GM19324 (cell line): ENCODE data around the gene TMEM117.

Experiments used
- ATAC-seq: cut with Tn5 transposase; IDR thresholded peaks from one replicate; pipeline ENCODE4 v1.9.1; 2021; ENCODE audit warnings: mild to moderate bottlenecking, moderate library complexity; ENCODE audit not compliant: unreplicated experiment, low FRiP score

The TMEM117 gene

GRCh38 chr12:43882578-43883178, 46.8 kb downstream of the TMEM117 start:
- no peak for ATAC-seq

- no peak for ATAC-seq
Observed at GRCh38 chr12:43883311-43883710, 47.4 kb downstream of the TMEM117 start.

DNA sequence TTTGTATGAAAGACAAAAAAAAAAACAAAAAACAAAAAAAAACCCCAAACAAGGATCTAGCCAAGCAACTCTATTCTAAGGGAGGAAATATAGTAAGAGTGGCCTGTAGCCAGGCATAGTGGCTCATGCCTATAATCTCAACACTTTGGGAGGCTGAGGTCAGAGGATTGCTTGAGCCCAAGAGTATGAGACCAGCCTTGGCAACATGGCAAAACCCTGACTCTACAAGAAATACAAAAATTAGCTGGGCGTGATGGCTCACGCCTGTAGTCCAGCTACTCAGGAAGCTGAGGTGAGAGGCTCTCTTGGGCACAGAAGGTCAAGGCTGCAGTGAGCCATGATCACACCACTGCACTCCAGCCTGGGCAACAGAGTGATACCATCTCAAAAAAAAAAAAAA, 47.9 kb downstream of the TMEM117 start:
- no peak for ATAC-seq

- no peak for ATAC-seq
Observed at GRCh38 chr12:43884683-43885410, 49.0 kb downstream of the TMEM117 start.

DNA sequence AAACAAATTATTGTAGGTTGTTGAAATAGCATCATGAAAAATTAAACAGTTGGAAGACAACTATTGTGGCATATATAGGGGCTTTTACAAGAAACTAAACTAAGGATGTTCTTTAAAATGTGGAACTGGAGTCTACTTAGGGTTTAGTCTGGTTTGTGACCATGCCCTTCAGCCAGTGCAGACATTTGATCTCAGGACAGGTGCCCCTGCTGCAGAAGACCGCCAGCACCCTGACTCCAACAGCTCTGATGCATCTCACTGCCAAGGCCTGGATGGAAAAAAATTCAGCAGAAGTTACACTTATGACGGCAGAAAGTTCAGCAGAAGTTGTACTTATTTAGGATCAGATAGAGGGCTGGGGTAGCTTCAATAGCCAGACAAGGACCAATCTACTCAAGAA, 51.5 kb downstream of the TMEM117 start:
- ATAC-seq: no peak

DNA sequence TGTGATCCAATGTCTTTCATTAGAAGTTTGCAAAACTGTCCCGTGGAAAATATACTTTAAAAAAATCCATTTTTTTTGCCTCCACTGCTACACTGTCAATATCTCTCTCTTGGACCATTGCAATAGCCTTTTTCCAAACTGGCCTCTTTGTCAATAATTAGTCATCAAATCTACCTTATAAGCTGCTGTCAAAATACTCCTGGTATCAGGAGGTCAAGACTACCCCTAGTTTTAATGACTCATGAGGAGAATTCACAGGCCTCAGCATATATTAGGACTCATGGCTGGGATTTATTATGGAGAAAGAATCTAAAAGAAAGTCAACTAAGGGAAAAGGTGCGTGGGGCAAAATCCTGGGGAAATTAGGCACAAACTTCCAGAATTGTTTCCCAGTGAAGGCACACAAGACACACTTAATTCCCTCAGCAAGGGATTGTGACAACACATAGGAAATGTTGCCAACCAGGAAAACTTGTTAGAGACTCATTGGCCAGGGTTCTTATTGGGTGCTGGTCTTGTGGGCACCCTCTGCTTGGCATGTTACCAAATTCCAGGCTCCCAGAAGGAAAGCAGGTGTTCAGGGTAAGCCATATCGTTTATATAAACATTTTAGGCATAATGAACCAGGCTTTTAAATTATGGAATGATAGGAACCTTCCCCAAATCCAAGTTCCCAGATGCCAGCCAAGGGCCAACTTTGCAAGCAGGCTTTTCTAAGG, 56.1 kb downstream of the TMEM117 start:
- ATAC-seq: no peak

- ATAC-seq: no peak
Observed at GRCh38 chr12:43893670-43894069, 57.8 kb downstream of the TMEM117 start.

DNA sequence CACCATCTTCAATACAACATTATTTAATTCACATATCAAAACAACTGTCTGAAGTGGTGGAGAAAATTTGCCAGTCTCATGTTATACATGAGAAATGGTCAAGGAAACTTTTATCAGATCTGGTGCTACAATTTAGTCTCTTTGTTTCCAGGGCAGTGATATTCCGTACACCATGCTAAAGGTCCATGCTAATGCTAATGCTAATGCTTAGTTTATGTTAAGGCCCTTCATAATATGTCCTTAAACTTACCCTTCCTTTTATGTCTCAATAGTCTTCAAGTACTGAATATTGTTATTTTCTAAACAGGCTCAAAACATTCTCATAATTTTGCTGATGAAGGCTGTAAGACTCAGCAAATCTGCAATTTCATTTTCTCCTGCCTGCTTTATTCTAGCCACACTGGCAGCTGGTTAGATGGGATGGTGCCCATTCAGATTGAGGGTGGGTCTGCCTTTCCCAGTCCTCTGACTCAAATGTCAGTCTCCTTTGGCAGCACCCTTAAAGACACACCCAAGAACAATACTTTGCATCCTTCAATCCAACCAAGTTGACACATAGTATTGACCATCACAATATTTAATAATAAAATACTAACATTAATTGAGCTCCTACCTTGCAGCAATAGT, 59.8 kb downstream of the TMEM117 start:
- no peak for ATAC-seq

DNA sequence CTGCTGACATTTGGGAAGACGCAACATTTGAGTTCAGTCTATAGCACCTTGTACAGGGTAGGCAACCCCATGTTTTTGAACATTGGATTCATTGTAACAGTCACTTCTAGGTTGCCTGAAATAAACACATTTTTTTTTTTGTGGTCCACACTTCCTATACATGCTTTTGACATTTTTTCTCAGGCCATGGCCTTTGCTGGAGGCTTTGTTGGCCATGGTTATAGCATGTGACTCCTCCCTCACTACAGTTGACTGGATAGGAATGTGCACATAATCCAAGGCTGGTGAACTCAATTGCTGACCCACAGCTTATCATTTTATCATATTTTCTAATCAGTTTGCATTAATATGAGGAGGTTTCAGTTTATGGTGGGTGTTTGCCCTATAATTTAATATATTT, 60.6 kb downstream of the TMEM117 start:
- no peak for ATAC-seq

DNA sequence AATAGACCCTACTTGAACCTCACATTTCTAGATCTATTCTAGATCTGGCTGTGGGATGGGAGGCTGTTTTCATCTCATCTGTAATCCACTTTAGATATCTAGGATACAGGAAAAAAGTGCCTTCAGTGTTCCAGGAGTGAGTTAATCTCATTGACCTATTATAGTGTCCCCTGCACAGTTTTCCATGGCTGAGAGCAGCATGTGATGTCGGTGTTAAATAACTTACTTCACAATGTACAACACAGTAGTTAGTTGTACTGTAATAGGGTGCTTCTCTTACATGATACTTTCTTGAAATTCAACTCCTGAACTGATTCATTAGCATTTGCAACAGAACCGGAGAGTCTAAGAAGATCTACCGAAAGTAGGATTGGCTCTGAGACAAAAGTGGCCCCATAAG, 62.6 kb downstream of the TMEM117 start:
- ATAC-seq: no peak

DNA sequence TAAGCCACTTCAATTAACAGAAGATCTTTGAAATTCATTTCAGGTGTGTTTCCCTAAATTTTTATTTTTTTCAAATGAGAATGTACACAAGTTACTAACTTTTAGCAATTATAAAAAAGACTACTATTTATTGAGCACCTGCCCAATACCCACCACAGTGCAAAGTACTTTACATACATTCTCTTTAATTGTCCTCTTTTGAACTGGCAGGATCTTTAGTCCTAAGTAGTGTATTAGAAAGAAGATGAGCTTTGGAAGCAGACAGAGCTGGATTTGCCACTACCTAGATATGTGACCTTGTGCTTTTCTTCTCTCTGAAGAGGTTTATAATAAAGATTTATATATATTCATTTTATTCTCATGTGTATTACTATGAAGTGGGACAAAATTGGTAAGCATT, 63.7 kb downstream of the TMEM117 start:
- no peak for ATAC-seq

DNA sequence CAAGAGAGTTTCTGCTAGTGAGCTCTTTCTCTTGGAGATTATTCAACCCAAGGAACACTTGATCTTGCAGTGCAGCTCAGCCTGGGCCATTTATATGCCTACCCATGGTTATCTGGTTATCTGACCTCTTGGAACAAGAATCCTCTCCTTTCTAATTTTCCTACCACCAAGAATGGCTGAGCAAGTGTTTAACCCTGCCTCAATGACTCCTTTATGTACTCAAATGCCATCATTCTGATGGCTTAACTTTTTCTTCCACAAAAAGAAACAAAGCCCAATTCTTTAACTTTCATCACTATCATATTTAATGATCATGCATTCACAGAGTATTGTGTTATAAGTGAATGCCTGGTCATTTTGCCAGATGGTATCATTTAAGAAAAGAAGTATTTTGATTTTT, 67.8 kb downstream of the TMEM117 start:
- no peak for ATAC-seq

- no peak for ATAC-seq
Observed at GRCh38 chr12:43912859-43913258, 77.0 kb downstream of the TMEM117 start.

GRCh38 chr12:43914391-43914790, 78.5 kb downstream of the TMEM117 start:
- no peak for ATAC-seq

- ATAC-seq: no peak
Observed at GRCh38 chr12:43914923-43915468, 79.1 kb downstream of the TMEM117 start.

GRCh38 chr12:43917896-43918295, 82.0 kb downstream of the TMEM117 start:
- no peak for ATAC-seq

DNA sequence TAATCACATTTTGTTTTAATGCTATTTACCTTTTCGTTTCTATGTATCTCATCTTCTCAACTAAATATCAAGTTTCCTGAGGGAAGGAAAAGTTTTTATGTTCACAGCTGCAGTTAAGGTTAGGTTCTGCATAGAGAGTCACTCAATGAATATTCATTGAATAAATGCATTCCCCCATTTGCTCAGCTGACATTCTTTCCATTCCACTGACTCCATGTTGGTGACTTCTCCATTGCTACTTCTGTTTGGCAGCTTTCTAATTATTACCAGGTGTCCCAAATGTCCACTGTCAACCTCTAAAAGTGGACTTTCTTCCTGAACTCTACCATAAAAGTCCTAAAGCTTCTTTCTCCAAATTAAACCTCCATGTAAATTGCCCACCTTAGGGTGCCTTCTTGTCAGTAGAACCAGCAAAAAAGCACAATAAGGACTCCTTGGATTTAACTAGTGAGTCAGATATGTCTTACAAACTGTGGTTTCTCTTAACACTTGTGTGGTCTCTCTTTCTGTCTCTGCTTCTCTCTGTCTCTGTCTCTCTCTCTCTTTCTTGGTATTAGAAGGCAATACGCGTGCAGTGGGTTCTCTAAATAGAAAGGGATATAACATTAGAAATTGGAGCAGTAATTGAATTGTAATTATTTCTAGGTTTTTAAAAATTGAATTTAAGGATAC, 85.9 kb downstream of the TMEM117 start:
- no peak for ATAC-seq

- no peak for ATAC-seq
Observed at GRCh38 chr12:43930032-43930431, 94.2 kb downstream of the TMEM117 start.

GRCh38 chr12:43931187-43931586, 95.3 kb downstream of the TMEM117 start:
- no peak for ATAC-seq

DNA sequence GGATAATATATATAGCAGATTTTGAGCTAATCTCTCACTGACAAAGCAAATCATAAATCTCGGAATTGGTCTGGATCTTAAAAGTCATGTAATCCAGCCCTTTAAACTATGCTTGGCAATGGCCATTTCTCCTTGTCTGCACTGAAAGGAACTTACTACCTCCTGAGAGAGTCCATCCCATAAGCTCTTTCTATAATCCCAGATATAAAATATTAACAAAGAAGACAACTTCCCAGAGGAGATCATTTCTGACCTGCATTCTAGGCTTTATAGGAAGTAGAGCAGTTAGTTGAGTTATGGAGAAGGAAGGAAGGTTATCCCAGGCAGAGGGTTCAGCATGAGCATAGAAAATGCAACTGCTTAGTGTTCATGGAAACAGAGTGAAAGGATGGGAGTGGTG, 99.7 kb downstream of the TMEM117 start:
- ATAC-seq: no peak

DNA sequence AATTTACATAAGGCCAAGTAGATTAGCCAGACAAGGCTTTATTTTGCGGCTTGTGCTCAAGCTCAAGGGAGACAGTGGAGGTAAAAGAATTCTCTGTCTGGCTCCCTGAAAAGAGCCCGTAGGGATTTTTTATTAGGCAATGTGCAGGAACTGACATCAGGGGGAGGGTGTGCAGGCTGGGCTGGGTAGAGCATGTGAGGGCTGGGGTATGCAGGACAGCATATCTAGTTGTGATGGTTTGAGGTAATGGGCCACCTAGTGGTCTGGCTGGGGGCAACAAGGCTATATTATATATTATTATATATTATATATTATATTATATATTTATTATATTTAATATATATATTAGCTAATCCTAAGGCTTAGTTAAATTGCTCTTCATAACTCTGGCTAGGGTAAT, 102.1 kb downstream of the TMEM117 start:
- no peak for ATAC-seq
